K562 (cell line): ENCODE data around the gene HOXB3. TPM values are rescaled to one million over a fixed set of nuclear protein-coding genes. Genes with fewer than 3 reads are reported as not detected.

ENCODE experiments used
- ATAC-seq: fragments of 200-7000 bp; cut with Tn5 transposase; 3 replicates; pipeline ENCODE4 v1.9.1; 2020; ENCODE audit warnings: moderate library complexity
- BruUV-seq: library from RNA; stranded (reverse); fragments of 400-500 nt; replicated peaks from 2 replicates; lab custom pipeline; 2021; lab: Mats Ljungman, UMichigan
- CTCF ChIA-PET: fragments of 300-600 bp; formaldehyde crosslinking; extraction: SDS; loops from one replicate; lab custom pipeline; 2021; ENCODE audit warnings: low intra/inter-chr PET ratio; lab: Yijun Ruan, JAX
- POLR2A ChIA-PET: fragments of 300-600, 350-650 bp; sonication (Branson Sonifier 250); formaldehyde crosslinking; extraction: SDS; loops from one replicate; lab custom pipeline; 2021; ENCODE audit warnings: antibody characterized with exemption, inconsistent platforms; lab: Yijun Ruan, JAX
- DNase-seq, 4 experiments: peaks; one replicate each; pipeline versions ENCODE4 v3.0.0 to v3.0.0-alpha.2; 2011 to 2018; ENCODE audit warnings: low spot score in 3 of 4, mixed read lengths in 3 of 4; ENCODE audit errors: extremely low read depth in 1 of 4
- FAIRE-seq: peaks from 2 replicates; lab custom pipeline; 2011; peaks lifted over from hg19 to GRCh38; lab: Jason Lieb, UNC
- H2AFZ ChIP-seq: 2 replicates; pipeline ENCODE4 v1.6.0; 2011; ENCODE audit warnings: low read depth, low read length, control low read depth, inconsistent platforms
- H3K27ac ChIP-seq: fragments of 200-600 bp; 3 replicates; pipeline ENCODE4 v1.8.0; 2011; ENCODE audit warnings: low read depth, mild to moderate bottlenecking, control low read depth, inconsistent platforms, low read length, moderate library complexity, mixed read lengths; ENCODE audit errors: extremely low read depth
- H3K27me3 ChIP-seq, 2 experiments: fragments of 300-600 bp in 1 of 2; 2 replicates in 1 of 2; 3 replicates in 1 of 2; pipeline versions ENCODE4 v1.6.0 to v1.8.0; 2011; ENCODE audit warnings: inconsistent platforms in 2 of 2, low read length in 2 of 2, mild to moderate bottlenecking in 1 of 2, mixed read lengths in 1 of 2, moderate library complexity in 1 of 2; ENCODE audit not compliant: control insufficient read depth in 2 of 2, insufficient read depth in 2 of 2
- H3K36me3 ChIP-seq: fragments of 300-600 bp; 3 replicates; pipeline ENCODE4 v1.8.0; 2011; ENCODE audit warnings: mild to moderate bottlenecking, low read length, inconsistent platforms; ENCODE audit not compliant: control insufficient read depth, insufficient read depth
- H3K4me1 ChIP-seq, 2 experiments: fragments of 200-600 bp in 1 of 2; replicated peaks in 1 of 2; 2 replicates in 1 of 2; 3 replicates in 1 of 2; pipeline versions ENCODE4 v1.5.1 to v1.8.0; 2011; ENCODE audit warnings: inconsistent platforms in 2 of 2, low read length in 2 of 2, mild to moderate bottlenecking in 1 of 2, mixed read lengths in 1 of 2, moderate library complexity in 1 of 2; ENCODE audit not compliant: control insufficient read depth in 2 of 2, insufficient read depth in 2 of 2
- H3K4me2 ChIP-seq: 2 replicates; pipeline ENCODE4 v1.6.1; 2011; ENCODE audit warnings: low read length, control low read depth, inconsistent platforms, mixed read lengths; ENCODE audit not compliant: insufficient read depth
- H3K4me3 ChIP-seq: fragments of 200-600 bp; sonication (generic), shearing (Covaris generic); 2 replicates; pipeline ENCODE4 v1.5.1; 2016; ENCODE audit warnings: control low read depth, inconsistent platforms
- H3K79me2 ChIP-seq: fragments of 200-600 bp; 3 replicates; pipeline ENCODE4 v1.8.0; 2011; ENCODE audit warnings: low read length, inconsistent platforms; ENCODE audit not compliant: control insufficient read depth, insufficient read depth
- H3K9ac ChIP-seq, 2 experiments: 2 replicates each; pipeline versions ENCODE4 v1.6.0 to v1.6.1; 2011; ENCODE audit warnings: low read depth in 2 of 2, low read length in 2 of 2, control low read depth in 1 of 2, inconsistent platforms in 1 of 2, mild to moderate bottlenecking in 1 of 2, mixed read lengths in 1 of 2; ENCODE audit not compliant: insufficient read depth in 1 of 2
- H3K9me1 ChIP-seq: one replicate; pipeline ENCODE4 v1.6.0; 2011; ENCODE audit warnings: inconsistent platforms, mild to moderate bottlenecking, low read length, moderate library complexity; ENCODE audit not compliant: control insufficient read depth, insufficient read depth
- H3K9me3 ChIP-seq: replicated peaks from 2 replicates; pipeline ENCODE4 v1.5.1; 2011; ENCODE audit warnings: low read depth, low read length, inconsistent platforms; ENCODE audit not compliant: control insufficient read depth, insufficient read depth
- H4K20me1 ChIP-seq: replicated peaks from 2 replicates; pipeline ENCODE4 v1.6.1; 2011; ENCODE audit warnings: low read length, inconsistent platforms, mixed read lengths; ENCODE audit not compliant: control insufficient read depth, insufficient read depth
- CBX1 ChIP-seq: sonication (generic); IDR thresholded peaks from 2 replicates; pipeline ENCODE4 v1.6.1; 2016; ENCODE audit warnings: antibody characterized with exemption, low read depth, mild to moderate bottlenecking
- HEY1 ChIP-seq: fragments of 250-450 bp; sonication (Bioruptor Pico); IDR thresholded peaks from 2 replicates; pipeline ENCODE4 v1.5.0; 2020; ENCODE audit warnings: mild to moderate bottlenecking, moderate library complexity, borderline replicate concordance
- HNRNPL ChIP-seq: fragments of 200-400 bp; formaldehyde crosslinking; IDR thresholded peaks from 2 replicates; pipeline ENCODE4 v1.6.1; 2017; ENCODE audit warnings: low read depth, mild to moderate bottlenecking, low read length
- KDM2B ChIP-seq: fragments of 250-450 bp; sonication (Bioruptor Pico); IDR thresholded peaks from 2 replicates; pipeline ENCODE4 v1.8.0; 2021; ENCODE audit warnings: mild to moderate bottlenecking, moderate library complexity
- LEF1 ChIP-seq: fragments of 450-650 bp; IDR thresholded peaks from 2 replicates; pipeline ENCODE4 v1.6.1; 2016; ENCODE audit warnings: mild to moderate bottlenecking
- PHB ChIP-seq: fragments of 250-450 bp; sonication (Bioruptor Pico); IDR thresholded peaks from 2 replicates; pipeline ENCODE4 v1.5.0; 2021
- PML ChIP-seq: IDR thresholded peaks from 2 replicates; pipeline ENCODE4 v1.6.1; 2012; ENCODE audit warnings: low read length, inconsistent platforms
- RBM34 ChIP-seq: fragments of 200-400 bp; formaldehyde crosslinking; IDR thresholded peaks from 2 replicates; pipeline ENCODE4 v1.6.1; 2018; ENCODE audit warnings: low read length, borderline replicate concordance; ENCODE audit not compliant: insufficient read depth
- SIN3A ChIP-seq, 2 experiments: fragments of 150-350 bp in 1 of 2; IDR thresholded peaks; 2 replicates each; pipeline ENCODE4 v1.6.1; 2011 to 2016; ENCODE audit warnings: borderline replicate concordance in 2 of 2, low read depth in 2 of 2, low read length in 2 of 2, mild to moderate bottlenecking in 2 of 2, moderate library complexity in 2 of 2; ENCODE audit not compliant: control insufficient read depth in 1 of 2
- ZNF764 ChIP-seq: fragments of 250-450 bp; sonication (Bioruptor Pico); IDR thresholded peaks from 2 replicates; pipeline ENCODE4 v1.4.0; 2020; ENCODE audit warnings: low read depth, mild to moderate bottlenecking, moderate library complexity
- WGBS: fragments of 100-300 bp; shearing (Covaris generic); methylation state at CpG from one replicate; pipeline ENCODE4 v1.1.6; 2016; ENCODE audit warnings: low coverage, mixed read lengths; ENCODE audit not compliant: insufficient coverage; ENCODE audit errors: missing lambda C conversion rate; 5-methylcytosine and 5-hydroxymethylcytosine counted together
- in situ Hi-C: fragments of 300-500 bp; cut with MboI; formaldehyde crosslinking; loops from 4 replicates; pipeline ENCODE4 v1.15.0; 2018; ENCODE audit warnings: inconsistent platforms, mixed read lengths
- intact Hi-C: fragments of 100-400 bp; cut with micrococcal nuclease; formaldehyde crosslinking; loops from 2 replicates; pipeline ENCODE4 v1.14.2; 2022
- polyA plus RNA-seq, 8 experiments: library from polyadenylated mRNA; depleted of rRNA in 4 of 8; stranded (reverse) in 5 of 8; unstranded in 3 of 8; fragments of >200 nt; fragmentation: Nextera tagmentation in 2 of 8; fragmentation: Illumina TruSeq in 1 of 8; extraction: Ambion mirVana in 2 of 8; extraction: Trizol in 1 of 8; gene quantifications; 2 replicates each; pipeline versions ENCODE4 v1.2.1 to v1.2.3, GENCODE V29; 2011 to 2014; ENCODE audit warnings: inconsistent platforms in 1 of 8, missing spikeins in 1 of 8
- total RNA-seq, 7 experiments: library from RNA; depleted of rRNA in 6 of 7; stranded (reverse); fragments of >200 nt in 6 of 7; fragmentation: Illumina TruSeq in 2 of 7; extraction: Trizol in 2 of 7; gene quantifications; 2 replicates each; pipeline versions ENCODE4 v1.2.1 to v1.2.3, GENCODE V29; 2011 to 2021; ENCODE audit warnings: low replicate concordance in 1 of 7
- TF ChIP-seq, protein P1 (sequence below): fragments of 200-800 bp; sonication (Bioruptor generic); IDR thresholded peaks from 2 replicates; pipeline ENCODE4 v1.6.1; 2016; ENCODE audit warnings: missing genetic modification characterization, missing compliant biosample characterization
- TF ChIP-seq, protein P2 (sequence below): sonication (generic); formaldehyde crosslinking; IDR thresholded peaks from 2 replicates; pipeline ENCODE4 v1.9.0; 2022; ENCODE audit warnings: mild to moderate bottlenecking, missing genetic modification reagents
- TF ChIP-seq, protein P3 (sequence below), 2 experiments: IDR thresholded peaks; 2 replicates each; pipeline ENCODE4 v1.6.1; 2011; ENCODE audit warnings: borderline replicate concordance in 1 of 2, control low read depth in 1 of 2, low read depth in 1 of 2, low read length in 1 of 2, mild to moderate bottlenecking in 1 of 2, mixed read lengths in 1 of 2, moderate library complexity in 1 of 2; ENCODE audit not compliant: insufficient read depth in 1 of 2, insufficient read length in 1 of 2, poor library complexity in 1 of 2, severe bottlenecking in 1 of 2; ENCODE audit errors: extremely low read depth in 1 of 2

The HOXB3 gene
- total and polyA plus RNA-seq, 9 of the 15 experiments (the other 6 are each of a cell fraction or from before 2014, with no cell fraction given), result 2.4 to 41.3 (median 20.2) TPM

DNA sequence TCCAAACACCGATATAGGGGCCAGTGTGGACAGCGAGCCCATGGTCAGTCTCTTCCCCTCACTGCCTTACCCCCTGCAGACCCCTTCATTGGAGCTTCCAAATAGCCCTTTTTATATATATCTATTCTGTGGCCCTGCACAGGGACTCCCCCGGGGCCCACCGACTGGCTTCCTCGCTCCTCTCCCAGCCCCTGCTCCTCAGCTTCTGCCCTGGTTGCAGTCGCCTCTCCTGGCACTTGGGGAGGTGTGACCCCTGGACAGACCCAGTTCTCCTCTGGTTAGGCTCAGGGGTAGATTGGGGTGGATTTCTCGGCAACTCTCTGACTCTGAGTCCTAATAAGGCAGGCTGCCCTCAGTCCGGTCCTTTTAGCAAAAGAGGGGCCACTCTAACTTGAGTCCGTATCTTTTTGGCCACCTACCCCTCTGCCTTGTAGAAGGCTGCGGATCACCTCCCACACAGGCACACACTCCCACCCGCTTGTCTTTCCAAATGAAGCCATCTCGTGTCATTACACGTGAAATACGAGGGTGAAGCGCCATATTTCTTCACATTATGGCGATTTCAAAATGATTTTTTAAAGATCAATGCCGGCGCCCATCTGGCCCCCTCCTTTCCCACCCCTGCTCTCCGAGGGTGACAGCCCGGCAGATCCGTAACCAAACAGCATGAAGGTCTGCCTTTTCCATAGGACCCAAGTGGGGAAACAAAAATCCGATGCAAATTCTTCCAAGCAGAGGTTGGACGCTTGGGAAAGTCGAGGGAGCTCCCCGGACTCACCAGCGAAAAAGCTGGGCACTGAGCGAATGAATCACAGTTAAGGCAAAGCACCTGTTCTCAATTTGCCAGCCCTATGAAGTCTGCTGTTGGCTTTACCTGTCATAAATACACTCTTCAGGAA, 37.8 kb upstream of the HOXB3 start:
- H3K4me3 ChIP-seq, result peak overlapping the region; percentile 97
- peaks cover 19% of the 10 kb centered on the region for H4K20me1 ChIP-seq
- peak overlapping the region; percentile 73 for H2AFZ ChIP-seq
- H3K27me3 ChIP-seq, result no peaks in the 10 kb centered on the region
- peak overlapping the region; percentile 99 for H3K4me2 ChIP-seq
- H3K36me3 ChIP-seq, result peaks cover 19% of the 10 kb centered on the region
- ChIA-PET CTCF (no interaction called here), POLR2A (interaction anchor here (0.6 to 4.0 kb wide), 7 partner anchors 8 to 611 kb away, joined by 3 to 43 read pairs (median 3); no protein-coding TSS in a partner anchor)
- ATAC-seq (peak; percentile 1), DNase-seq (peak in 2 of 4 experiments; percentile 54 to 63), FAIRE-seq (no peak)
- BruUV-seq, result no TSS peak
- in situ Hi-C loops (loop anchor here (10.0 kb wide), 1 partner anchor 593 kb away; the partner anchor contains the start of gene COPZ2), intact Hi-C loops (loop anchor here (2.0 to 5.0 kb wide), 2 partner anchors 81 to 369 kb away; partner anchors contain the start of gene IGF2BP1)
- no peaks in the 10 kb centered on the region for H3K9me3 ChIP-seq
- H3K9ac ChIP-seq, result peak overlapping the region; percentile 91 to 95
- no peaks in the 10 kb centered on the region for H3K9me1 ChIP-seq
- H3K4me1 ChIP-seq, result peaks cover 39 to 67% of the 10 kb centered on the region in 2 experiments
- H3K27ac ChIP-seq, result peak overlapping the region; percentile 97
- H3K79me2 ChIP-seq, result peaks cover 84% of the 10 kb centered on the region
- 3% methylated on average over 25 of the region's 27 CpGs for WGBS
- TF ChIP-seq SIN3A (IDR thresholded peaks at IDR 0.05; ENCODE audit: borderline replicate concordance in 2 of 2, control insufficient read depth in 1 of 2, low read depth in 2 of 2, low read length in 2 of 2) (no peak), HEY1 (CRISPR knock-in tag) (no peak), ZNF764 (CRISPR knock-in tag) (no peak), CBX1 (no peak), KDM2B (CRISPR knock-in tag) (no peak), LEF1 (no peak), PML (no peak), PHB (CRISPR knock-in tag) (no peak), RBM34 (no peak), HNRNPL (no peak)
- TF ChIP-seq, protein P1, sequence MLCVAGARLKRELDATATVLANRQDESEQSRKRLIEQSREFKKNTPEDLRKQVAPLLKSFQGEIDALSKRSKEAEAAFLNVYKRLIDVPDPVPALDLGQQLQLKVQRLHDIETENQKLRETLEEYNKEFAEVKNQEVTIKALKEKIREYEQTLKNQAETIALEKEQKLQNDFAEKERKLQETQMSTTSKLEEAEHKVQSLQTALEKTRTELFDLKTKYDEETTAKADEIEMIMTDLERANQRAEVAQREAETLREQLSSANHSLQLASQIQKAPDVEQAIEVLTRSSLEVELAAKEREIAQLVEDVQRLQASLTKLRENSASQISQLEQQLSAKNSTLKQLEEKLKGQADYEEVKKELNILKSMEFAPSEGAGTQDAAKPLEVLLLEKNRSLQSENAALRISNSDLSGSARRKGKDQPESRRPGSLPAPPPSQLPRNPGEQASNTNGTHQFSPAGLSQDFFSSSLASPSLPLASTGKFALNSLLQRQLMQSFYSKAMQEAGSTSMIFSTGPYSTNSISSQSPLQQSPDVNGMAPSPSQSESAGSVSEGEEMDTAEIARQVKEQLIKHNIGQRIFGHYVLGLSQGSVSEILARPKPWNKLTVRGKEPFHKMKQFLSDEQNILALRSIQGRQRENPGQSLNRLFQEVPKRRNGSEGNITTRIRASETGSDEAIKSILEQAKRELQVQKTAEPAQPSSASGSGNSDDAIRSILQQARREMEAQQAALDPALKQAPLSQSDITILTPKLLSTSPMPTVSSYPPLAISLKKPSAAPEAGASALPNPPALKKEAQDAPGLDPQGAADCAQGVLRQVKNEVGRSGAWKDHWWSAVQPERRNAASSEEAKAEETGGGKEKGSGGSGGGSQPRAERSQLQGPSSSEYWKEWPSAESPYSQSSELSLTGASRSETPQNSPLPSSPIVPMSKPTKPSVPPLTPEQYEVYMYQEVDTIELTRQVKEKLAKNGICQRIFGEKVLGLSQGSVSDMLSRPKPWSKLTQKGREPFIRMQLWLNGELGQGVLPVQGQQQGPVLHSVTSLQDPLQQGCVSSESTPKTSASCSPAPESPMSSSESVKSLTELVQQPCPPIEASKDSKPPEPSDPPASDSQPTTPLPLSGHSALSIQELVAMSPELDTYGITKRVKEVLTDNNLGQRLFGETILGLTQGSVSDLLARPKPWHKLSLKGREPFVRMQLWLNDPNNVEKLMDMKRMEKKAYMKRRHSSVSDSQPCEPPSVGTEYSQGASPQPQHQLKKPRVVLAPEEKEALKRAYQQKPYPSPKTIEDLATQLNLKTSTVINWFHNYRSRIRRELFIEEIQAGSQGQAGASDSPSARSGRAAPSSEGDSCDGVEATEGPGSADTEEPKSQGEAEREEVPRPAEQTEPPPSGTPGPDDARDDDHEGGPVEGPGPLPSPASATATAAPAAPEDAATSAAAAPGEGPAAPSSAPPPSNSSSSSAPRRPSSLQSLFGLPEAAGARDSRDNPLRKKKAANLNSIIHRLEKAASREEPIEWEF (CRISPR knock-in tag), result 0 out of 2 replicates have a peak, but pooled peaks have one; percentile 4
- TF ChIP-seq, protein P2, sequence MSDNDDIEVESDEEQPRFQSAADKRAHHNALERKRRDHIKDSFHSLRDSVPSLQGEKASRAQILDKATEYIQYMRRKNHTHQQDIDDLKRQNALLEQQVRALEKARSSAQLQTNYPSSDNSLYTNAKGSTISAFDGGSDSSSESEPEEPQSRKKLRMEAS, result peak; percentile 36; the same call in 1 of the 2 replicates
- TF ChIP-seq, protein P3, sequence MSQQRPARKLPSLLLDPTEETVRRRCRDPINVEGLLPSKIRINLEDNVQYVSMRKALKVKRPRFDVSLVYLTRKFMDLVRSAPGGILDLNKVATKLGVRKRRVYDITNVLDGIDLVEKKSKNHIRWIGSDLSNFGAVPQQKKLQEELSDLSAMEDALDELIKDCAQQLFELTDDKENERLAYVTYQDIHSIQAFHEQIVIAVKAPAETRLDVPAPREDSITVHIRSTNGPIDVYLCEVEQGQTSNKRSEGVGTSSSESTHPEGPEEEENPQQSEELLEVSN (IDR thresholded peaks at IDR 0.05; ENCODE audit: borderline replicate concordance in 1 of 2, extremely low read depth in 1 of 2, insufficient read depth in 1 of 2, insufficient read length in 1 of 2, low read depth in 1 of 2, low read length in 1 of 2, poor library complexity in 1 of 2, severe bottlenecking in 1 of 2), result peak in 1 of 2 experiments; percentile 10
